Keratinocyte (primary cell): Measurements from ENCODE around the gene FRMPD2. TPM values are rescaled to one million over a fixed set of nuclear protein-coding genes. Genes with fewer than 3 reads are reported as not detected.

Source experiments
- DNase-seq: peaks from one replicate; pipeline ENCODE4 v3.0.0-alpha.2; 2011; ENCODE audit warnings: low read depth, missing footprints, low spot score
- FAIRE-seq: peaks from 2 replicates; lab custom pipeline; 2011; peaks lifted over from hg19 to GRCh38; lab: Jason Lieb, UNC
- H2AFZ ChIP-seq: 2 replicates; pipeline ENCODE4 v1.6.0; 2012; ENCODE audit warnings: low read length, control low read depth, inconsistent platforms; ENCODE audit not compliant: control insufficient read depth
- H3K27ac ChIP-seq: 2 replicates; pipeline ENCODE4 v1.5.1; 2011; ENCODE audit warnings: low read length; ENCODE audit not compliant: control insufficient read depth, insufficient read depth
- H3K27me3 ChIP-seq: 3 replicates; pipeline ENCODE4 v1.6.0; 2011; ENCODE audit warnings: low read length; ENCODE audit not compliant: control insufficient read depth, insufficient read depth; ENCODE audit errors: extremely low read depth
- H3K36me3 ChIP-seq, 2 experiments: 2 replicates in 1 of 2; 3 replicates in 1 of 2; pipeline ENCODE4 v1.5.1; 2011; ENCODE audit warnings: low read length in 2 of 2, mild to moderate bottlenecking in 1 of 2; ENCODE audit not compliant: control insufficient read depth in 2 of 2, insufficient read depth in 2 of 2; ENCODE audit errors: extremely low read depth in 1 of 2
- H3K4me1 ChIP-seq: 3 replicates; pipeline ENCODE4 v1.5.1; 2011; ENCODE audit warnings: low read length; ENCODE audit not compliant: control insufficient read depth, insufficient read depth; ENCODE audit errors: extremely low read depth
- H3K4me2 ChIP-seq: 3 replicates; pipeline ENCODE4 v1.6.0; 2011; ENCODE audit warnings: low read depth, low read length; ENCODE audit not compliant: control insufficient read depth, insufficient read depth; ENCODE audit errors: extremely low read depth
- H3K4me3 ChIP-seq, 3 experiments: fragments of 200-600 bp in 1 of 3; sonication (generic) in 1 of 3; 2 replicates in 2 of 3; 3 replicates in 1 of 3; pipeline ENCODE4 v1.5.1; 2011 to 2016; ENCODE audit warnings: low read length in 3 of 3, mild to moderate bottlenecking in 3 of 3, control low read depth in 2 of 3, inconsistent platforms in 1 of 3, low read depth in 1 of 3, mixed read lengths in 1 of 3, mixed run types in 1 of 3, moderate library complexity in 1 of 3; ENCODE audit not compliant: control insufficient read depth in 2 of 3, insufficient read depth in 2 of 3; ENCODE audit errors: extremely low read depth in 1 of 3
- H3K79me2 ChIP-seq: 2 replicates; pipeline ENCODE4 v1.6.0; 2012; ENCODE audit warnings: low read length; ENCODE audit not compliant: control insufficient read depth, insufficient read depth
- H3K9ac ChIP-seq: 3 replicates; pipeline ENCODE4 v1.6.0; 2011; ENCODE audit warnings: low read length; ENCODE audit not compliant: control insufficient read depth, insufficient read depth; ENCODE audit errors: extremely low read depth
- H3K9me1 ChIP-seq: 3 replicates; pipeline ENCODE4 v1.6.0; 2011; ENCODE audit warnings: low read length; ENCODE audit not compliant: control insufficient read depth, insufficient read depth; ENCODE audit errors: extremely low read depth
- H3K9me3 ChIP-seq: 2 replicates; pipeline ENCODE4 v1.5.1; 2012; ENCODE audit warnings: low read depth, low read length; ENCODE audit not compliant: control insufficient read depth
- H4K20me1 ChIP-seq: 3 replicates; pipeline ENCODE4 v1.6.0; 2011; ENCODE audit warnings: low read length; ENCODE audit not compliant: control insufficient read depth, insufficient read depth; ENCODE audit errors: extremely low read depth
- EZH2 ChIP-seq: IDR thresholded peaks from one replicate; pipeline ENCODE4 v1.6.1; 2012; ENCODE audit warnings: inconsistent platforms, mild to moderate bottlenecking, low read length, moderate library complexity
- dilution Hi-C: fragments of 300-500 bp; cut with MboI; formaldehyde crosslinking; loops from one replicate; pipeline ENCODE4 v1.7.0; 2020; ENCODE audit warnings: low sequenced_read_pairs; ENCODE audit not compliant: extremely low pct_ligation_motif_present
- polyA plus RNA-seq, 5 experiments: library from polyadenylated mRNA; depleted of rRNA in 3 of 5; stranded (reverse) in 3 of 5; stranded (forward) in 1 of 5; unstranded in 1 of 5; fragments of >200 nt; gene quantifications; 1 replicate in 1 of 5; 2 replicates in 3 of 5; 3 replicates in 1 of 5; pipeline versions ENCODE4 v1.2.1 to v1.2.3, GENCODE V29; 2011 to 2012; ENCODE audit warnings: missing spikeins in 2 of 5, low read depth in 1 of 5, low replicate concordance in 1 of 5
- TF ChIP-seq, protein P1 (sequence below), 3 experiments: IDR thresholded peaks in 1 of 3; conservative IDR thresholded peaks in 1 of 3; optimal IDR thresholded peaks in 1 of 3; 2 replicates in 2 of 3; 3 replicates in 1 of 3; pipeline versions ENCODE3 to v1.5.1; 2011; ENCODE audit warnings: low read length in 3 of 3, mild to moderate bottlenecking in 3 of 3, moderate library complexity in 2 of 3, control low read depth in 1 of 3, inconsistent platforms in 1 of 3; ENCODE audit not compliant: insufficient read depth in 2 of 3; ENCODE audit errors: extremely low read depth in 1 of 3

The FRMPD2 gene
- polyA plus RNA-seq, 1 donor (not counting 4 experiments of a cell fraction or from before 2014, with no cell fraction given) = not detected

- no peak overlapping the region for H2AFZ ChIP-seq
- H3K9ac ChIP-seq = no peak overlapping the region
- H3K27me3 ChIP-seq = no peaks in the 10 kb centered on the region
- no peaks in the 10 kb centered on the region for H4K20me1 ChIP-seq
- H3K79me2 ChIP-seq = no peaks in the 10 kb centered on the region
- H3K4me2 ChIP-seq = no peak overlapping the region
- no peak overlapping the region for H3K4me3 ChIP-seq
- H3K36me3 ChIP-seq = no peaks in the 10 kb centered on the region
- H3K27ac ChIP-seq = no peak overlapping the region
- no peak for FAIRE-seq
- H3K4me1 ChIP-seq = no peaks in the 10 kb centered on the region
- DNase-seq = no peak
- TF ChIP-seq, protein P1, sequence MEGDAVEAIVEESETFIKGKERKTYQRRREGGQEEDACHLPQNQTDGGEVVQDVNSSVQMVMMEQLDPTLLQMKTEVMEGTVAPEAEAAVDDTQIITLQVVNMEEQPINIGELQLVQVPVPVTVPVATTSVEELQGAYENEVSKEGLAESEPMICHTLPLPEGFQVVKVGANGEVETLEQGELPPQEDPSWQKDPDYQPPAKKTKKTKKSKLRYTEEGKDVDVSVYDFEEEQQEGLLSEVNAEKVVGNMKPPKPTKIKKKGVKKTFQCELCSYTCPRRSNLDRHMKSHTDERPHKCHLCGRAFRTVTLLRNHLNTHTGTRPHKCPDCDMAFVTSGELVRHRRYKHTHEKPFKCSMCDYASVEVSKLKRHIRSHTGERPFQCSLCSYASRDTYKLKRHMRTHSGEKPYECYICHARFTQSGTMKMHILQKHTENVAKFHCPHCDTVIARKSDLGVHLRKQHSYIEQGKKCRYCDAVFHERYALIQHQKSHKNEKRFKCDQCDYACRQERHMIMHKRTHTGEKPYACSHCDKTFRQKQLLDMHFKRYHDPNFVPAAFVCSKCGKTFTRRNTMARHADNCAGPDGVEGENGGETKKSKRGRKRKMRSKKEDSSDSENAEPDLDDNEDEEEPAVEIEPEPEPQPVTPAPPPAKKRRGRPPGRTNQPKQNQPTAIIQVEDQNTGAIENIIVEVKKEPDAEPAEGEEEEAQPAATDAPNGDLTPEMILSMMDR (optimal IDR thresholded peaks at IDR 0.05 in 1 of 3, IDR thresholded peaks at IDR 0.05 in 1 of 3, conservative IDR thresholded peaks at IDR 0.05 in 1 of 3; ENCODE audit: extremely low read depth in 1 of 3, insufficient read depth in 2 of 3, low read length in 3 of 3) = no peak
- no peak for TF ChIP-seq EZH2
- H3K9me3 ChIP-seq = no peaks in the 10 kb centered on the region
- dilution Hi-C loops = no loop called here
- H3K9me1 ChIP-seq = no peaks in the 10 kb centered on the region
These were observed 42.7 kb downstream of the FRMPD2 start for GRCh38 chr10:48231699-48232315.

GRCh38 chr10:48231178-48231577, 43.3 kb downstream of the FRMPD2 start:
- no peaks in the 10 kb centered on the region for H3K9me1 ChIP-seq
- no peak overlapping the region for H2AFZ ChIP-seq
- dilution Hi-C loops = no loop called here
- H4K20me1 ChIP-seq = no peaks in the 10 kb centered on the region
- no peak overlapping the region for H3K9ac ChIP-seq
- H3K27ac ChIP-seq = no peak overlapping the region
- no peak overlapping the region for H3K4me2 ChIP-seq
- no peaks in the 10 kb centered on the region for H3K27me3 ChIP-seq
- no peaks in the 10 kb centered on the region for H3K4me1 ChIP-seq
- no peaks in the 10 kb centered on the region for H3K9me3 ChIP-seq
- no peak for TF ChIP-seq EZH2
- TF ChIP-seq, protein P1 (optimal IDR thresholded peaks at IDR 0.05 in 1 of 3, IDR thresholded peaks at IDR 0.05 in 1 of 3, conservative IDR thresholded peaks at IDR 0.05 in 1 of 3; ENCODE audit: extremely low read depth in 1 of 3, insufficient read depth in 2 of 3, low read length in 3 of 3) = no peak
- FAIRE-seq (no peak), DNase-seq (no peak)
- no peak overlapping the region for H3K4me3 ChIP-seq
- no peaks in the 10 kb centered on the region for H3K36me3 ChIP-seq
- no peaks in the 10 kb centered on the region for H3K79me2 ChIP-seq
